Memory B cell (primary cell): ENCODE data around the gene LGALS7B.
"Not testable (repeated sequence)": the region's sequence is repeated elsewhere in the genome, so short reads cannot be mapped to it uniquely, and the experiment has no call there.

ENCODE experiments used
- ATAC-seq: fragments of 150-1000 bp; cut with Tn5 transposase; 2 replicates; pipeline ENCODE4 v1.10.0; 2021; ENCODE audit warnings: low read depth, mild to moderate bottlenecking, moderate library complexity
- DNase-seq, 2 donors: peaks; one replicate each; pipeline ENCODE4 v3.0.0; 2022; ENCODE audit warnings: low spot score in 2 of 2
- H3K27ac Mint-ChIP-seq: one replicate; pipeline ENCODE4 v1.8.0; 2022; ENCODE audit warnings: mild to moderate bottlenecking, moderate library complexity, mixed read lengths
- H3K27me3 Mint-ChIP-seq: one replicate; pipeline ENCODE4 v1.8.0; 2022; ENCODE audit warnings: mixed read lengths
- H3K36me3 Mint-ChIP-seq: one replicate; pipeline ENCODE4 v1.8.0; 2022; ENCODE audit warnings: mild to moderate bottlenecking, mixed read lengths
- H3K4me1 Mint-ChIP-seq: one replicate; pipeline ENCODE4 v1.8.0; 2022; ENCODE audit warnings: mixed read lengths
- H3K4me3 Mint-ChIP-seq: one replicate; pipeline ENCODE4 v1.8.0; 2022; ENCODE audit warnings: mild to moderate bottlenecking, moderate library complexity, mixed read lengths
- H3K9me3 Mint-ChIP-seq: one replicate; pipeline ENCODE4 v1.8.0; 2022; ENCODE audit warnings: mixed read lengths

The LGALS7B gene

GRCh38 chr19:38797781-38798180, 8.8 kb downstream of the LGALS7B start:
- H3K4me3 Mint-ChIP-seq, DNase-seq, H3K9me3 Mint-ChIP-seq, ATAC-seq, H3K27ac Mint-ChIP-seq, H3K4me1 Mint-ChIP-seq, H3K27me3 Mint-ChIP-seq, H3K36me3 Mint-ChIP-seq: not testable (repeated sequence)

DNA sequence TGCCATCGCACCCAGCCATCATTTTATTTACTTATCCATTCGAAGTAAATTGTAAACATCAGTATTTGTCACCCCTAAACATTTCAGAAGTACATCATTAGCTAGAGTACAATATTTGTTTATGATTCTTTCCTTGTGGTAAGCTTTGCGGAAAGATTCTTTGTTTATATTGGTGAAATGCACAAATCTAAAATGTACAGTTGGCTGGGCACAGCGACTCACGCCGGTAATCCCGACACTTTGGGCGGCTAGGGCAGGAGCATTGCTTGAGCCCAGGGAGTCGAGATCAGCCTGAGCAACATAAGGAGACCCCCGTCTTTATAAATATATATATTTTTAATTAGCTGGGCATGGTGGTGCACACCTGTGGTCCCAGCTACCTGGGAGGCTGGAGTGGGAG, 10.1 kb downstream of the LGALS7B start:
- no peak for ATAC-seq
- Mint-ChIP-seq H3K27me3 (no peaks in the 10 kb centered on the region), H3K27ac (no peak overlapping the region), H3K4me1 (no peaks in the 10 kb centered on the region), H3K36me3 (peaks cover 2% of the 10 kb centered on the region), H3K4me3 (no peak overlapping the region), H3K9me3 (no peaks in the 10 kb centered on the region)
- no peak for DNase-seq

DNA sequence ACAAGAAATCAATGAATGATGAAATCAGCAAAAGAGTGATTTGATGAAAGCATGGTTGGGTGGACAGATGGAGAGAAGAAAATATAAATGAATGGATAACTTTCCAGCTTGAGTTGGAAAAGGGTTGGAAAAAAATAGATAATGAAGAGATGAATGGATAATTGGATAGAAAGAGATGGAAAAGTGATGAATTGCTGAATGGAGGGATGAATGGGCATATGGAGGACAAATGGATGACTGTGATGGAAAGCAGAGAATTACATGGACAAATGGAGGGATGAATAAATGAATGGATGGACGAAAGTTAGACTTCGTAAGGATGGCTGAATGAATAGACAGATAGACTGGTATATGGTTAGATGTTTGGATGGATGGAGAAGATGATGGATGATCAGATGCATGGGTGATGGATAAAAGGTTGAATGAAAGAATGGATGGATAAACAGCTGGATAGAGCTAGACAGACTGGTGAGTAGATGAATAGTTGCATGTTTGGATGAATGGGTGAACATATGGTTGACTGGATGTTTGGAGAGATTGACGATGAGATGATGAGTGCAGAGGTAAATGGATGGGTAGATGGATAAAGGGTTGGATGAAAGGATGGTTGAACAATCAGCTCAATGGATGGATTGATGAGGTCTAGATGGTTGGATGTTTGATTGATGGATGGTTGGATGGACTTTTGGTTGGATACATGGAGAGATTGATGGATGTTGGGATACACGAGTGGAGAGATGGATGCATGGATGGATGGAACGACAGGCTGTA, 11.8 kb downstream of the LGALS7B start:
- Mint-ChIP-seq H3K27ac (no peak overlapping the region), H3K36me3 (peaks cover 6% of the 10 kb centered on the region), H3K4me1 (peaks cover 5% of the 10 kb centered on the region), H3K9me3 (no peaks in the 10 kb centered on the region), H3K4me3 (no peak overlapping the region), H3K27me3 (no peaks in the 10 kb centered on the region)
- no peak for DNase-seq
- no peak for ATAC-seq

DNA sequence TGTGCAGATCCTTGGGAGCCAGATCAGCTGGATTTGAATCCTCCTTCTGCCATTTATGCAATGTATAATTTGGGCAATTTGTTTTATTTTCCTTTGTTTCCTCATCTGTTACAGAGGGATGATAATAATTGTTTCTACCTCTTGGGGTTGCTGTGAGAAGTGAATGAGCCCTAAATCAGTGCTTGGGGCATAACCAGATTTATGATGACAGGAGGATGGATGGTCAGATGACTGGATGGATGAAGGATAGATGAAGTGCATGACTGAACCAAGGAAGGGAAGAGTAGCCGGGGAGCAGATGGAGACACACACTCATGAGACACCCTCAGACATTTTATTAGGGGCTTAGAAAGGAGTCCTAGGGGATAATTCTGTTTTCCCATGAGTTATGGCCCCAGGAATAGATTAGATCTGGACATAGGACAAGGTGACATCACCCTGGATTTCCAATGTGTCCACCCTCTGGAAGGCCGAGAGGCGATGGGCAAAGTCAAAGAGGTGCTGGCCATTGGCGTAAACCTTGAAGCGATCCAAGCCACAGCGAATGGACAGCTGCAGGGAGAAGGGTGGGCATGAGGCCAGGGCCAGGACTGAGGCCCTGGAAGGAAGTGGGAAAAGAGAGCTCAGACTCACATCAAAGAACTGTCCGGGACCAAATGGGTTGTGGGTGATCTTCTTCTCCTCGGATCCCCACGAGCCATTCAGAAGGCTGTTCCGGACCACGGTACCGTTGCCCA, 12.5 kb downstream of the LGALS7B start:
- DNase-seq (no peak), ATAC-seq (no peak)
- Mint-ChIP-seq H3K4me3 (no peak overlapping the region), H3K4me1 (peaks cover 5% of the 10 kb centered on the region), H3K36me3 (peaks cover 6% of the 10 kb centered on the region), H3K27me3 (no peaks in the 10 kb centered on the region), H3K27ac (no peak overlapping the region), H3K9me3 (no peaks in the 10 kb centered on the region)

DNA sequence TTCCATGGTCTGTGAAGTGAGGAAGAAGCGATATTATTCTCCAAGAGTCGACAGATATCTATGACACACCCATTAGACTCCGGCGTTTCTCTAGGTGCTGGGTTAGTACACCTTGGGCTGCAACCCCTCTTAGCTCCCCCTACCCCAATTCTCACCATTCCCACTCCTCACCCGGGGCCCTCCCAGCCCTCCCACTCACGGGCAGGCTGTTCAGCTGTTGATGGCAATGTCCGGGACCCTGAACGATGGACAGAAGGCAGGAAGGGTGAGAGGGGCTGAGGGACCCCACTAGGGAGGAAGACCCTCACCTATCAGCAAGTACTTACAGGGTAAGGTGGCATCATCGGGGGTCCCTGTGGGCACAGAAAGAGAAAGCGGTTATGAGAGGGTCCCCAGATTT, 14.5 kb downstream of the LGALS7B start:
- ATAC-seq (no peak), DNase-seq (no peak)
- Mint-ChIP-seq H3K27ac (no peak overlapping the region), H3K9me3 (peaks cover 1% of the 10 kb centered on the region), H3K4me1 (peaks cover 9% of the 10 kb centered on the region), H3K36me3 (peaks cover 8% of the 10 kb centered on the region), H3K4me3 (no peak overlapping the region), H3K27me3 (no peaks in the 10 kb centered on the region)

GRCh38 chr19:38805180-38805579, 16.2 kb downstream of the LGALS7B start:
- peaks cover 8% of the 10 kb centered on the region for H3K36me3 Mint-ChIP-seq
- no peak overlapping the region for H3K4me3 Mint-ChIP-seq
- peak overlapping the region; percentile 7 for H3K27ac Mint-ChIP-seq
- DNase-seq: no peak
- peaks cover 9% of the 10 kb centered on the region for H3K4me1 Mint-ChIP-seq
- ATAC-seq: no peak
- H3K27me3 Mint-ChIP-seq: no peaks in the 10 kb centered on the region
- H3K9me3 Mint-ChIP-seq: peaks cover 1% of the 10 kb centered on the region

- Mint-ChIP-seq H3K9me3 (peaks cover 1% of the 10 kb centered on the region), H3K27me3 (no peaks in the 10 kb centered on the region), H3K36me3 (peaks cover 8% of the 10 kb centered on the region), H3K4me3 (no peak overlapping the region), H3K27ac (no peak overlapping the region), H3K4me1 (peaks cover 9% of the 10 kb centered on the region)
- no peak for DNase-seq
- ATAC-seq: no peak
Measured at GRCh38 chr19:38806371-38806770, 17.4 kb downstream of the LGALS7B start.

- DNase-seq, H3K9me3 Mint-ChIP-seq, H3K4me3 Mint-ChIP-seq, ATAC-seq, H3K27ac Mint-ChIP-seq, H3K27me3 Mint-ChIP-seq, H3K4me1 Mint-ChIP-seq: not testable (repeated sequence)
- peaks cover 11% of the 10 kb centered on the region for H3K36me3 Mint-ChIP-seq
Measured at GRCh38 chr19:38807374-38808098, 18.5 kb downstream of the LGALS7B start.

GRCh38 chr19:38808741-38809140, 19.7 kb downstream of the LGALS7B start:
- Mint-ChIP-seq H3K9me3 (peaks cover 1% of the 10 kb centered on the region), H3K27ac (no peak overlapping the region), H3K4me1 (peaks cover 9% of the 10 kb centered on the region), H3K36me3 (peaks cover 11% of the 10 kb centered on the region), H3K4me3 (no peak overlapping the region), H3K27me3 (no peaks in the 10 kb centered on the region)
- DNase-seq (no peak), ATAC-seq (no peak)

GRCh38 chr19:38809592-38810252, 20.7 kb downstream of the LGALS7B start:
- ATAC-seq: no peak
- Mint-ChIP-seq H3K4me1 (peaks cover 9% of the 10 kb centered on the region), H3K27me3 (no peaks in the 10 kb centered on the region), H3K4me3 (no peak overlapping the region), H3K27ac (no peak overlapping the region), H3K9me3 (peaks cover 1% of the 10 kb centered on the region), H3K36me3 (peaks cover 9% of the 10 kb centered on the region)
- DNase-seq: no peak

GRCh38 chr19:38812009-38812840, 23.2 kb downstream of the LGALS7B start:
- H3K36me3 Mint-ChIP-seq: peaks cover 25% of the 10 kb centered on the region
- no peak for DNase-seq
- H3K27me3 Mint-ChIP-seq: no peaks in the 10 kb centered on the region
- no peak for ATAC-seq
- peaks cover 2% of the 10 kb centered on the region for H3K4me1 Mint-ChIP-seq
- H3K27ac Mint-ChIP-seq: peak overlapping the region; percentile 14
- no peak overlapping the region for H3K4me3 Mint-ChIP-seq
- peaks cover 1% of the 10 kb centered on the region for H3K9me3 Mint-ChIP-seq

- no peak for DNase-seq
- Mint-ChIP-seq H3K4me1 (no peaks in the 10 kb centered on the region), H3K4me3 (no peak within 1 kb of the TSS), H3K36me3 (peaks cover 25% of the 10 kb centered on the region), H3K27ac (peak within 1 kb of the TSS; percentile 14), H3K27me3 (no peaks in the 10 kb centered on the region), H3K9me3 (peaks cover 1% of the 10 kb centered on the region)
- ATAC-seq: no peak
Measured at GRCh38 chr19:38812841-38813320, 23.9 kb downstream of the LGALS7B start, which contains the start of gene LGALS4. Gene LGALS4, minus strand, starts transcription at chr19:38812945. Its CDS starts 59 bp downstream, at chr19:38812886.

GRCh38 chr19:38813323-38813722, 24.3 kb downstream of the LGALS7B start:
- Mint-ChIP-seq H3K4me3 (no peak overlapping the region), H3K27me3 (no peaks in the 10 kb centered on the region), H3K9me3 (no peaks in the 10 kb centered on the region), H3K36me3 (peaks cover 22% of the 10 kb centered on the region), H3K27ac (no peak overlapping the region), H3K4me1 (no peaks in the 10 kb centered on the region)
- no peak for ATAC-seq
- no peak for DNase-seq
